SK-MEL-5 (cell line): Measurements from ENCODE around the gene MGMT. TPM values are rescaled to one million over a fixed set of nuclear protein-coding genes. Genes with fewer than 3 reads are reported as not detected.

ENCODE experiments used
- DNase-seq: peaks from one replicate; pipeline ENCODE4 v3.0.0-alpha.2; 2016; ENCODE audit warnings: low read depth, low spot score
- in situ Hi-C: cut with HindIII; loops from 2 replicates; pipeline ENCODE4 v1.10.0; 2016; ENCODE audit warnings: low sequenced_read_pairs, high pct_unique_total_duplicates, low pct_unique_long_range_greater_than_20kb
- total RNA-seq: library from RNA; depleted of rRNA; stranded (reverse); fragments of >200 nt; shearing (Covaris generic); gene quantifications from 2 replicates; pipeline ENCODE4 v1.2.3, GENCODE V29; 2014

Gene MGMT
- total RNA-seq, 1 experiment from 2014 or later, result 10.3 TPM

DNA sequence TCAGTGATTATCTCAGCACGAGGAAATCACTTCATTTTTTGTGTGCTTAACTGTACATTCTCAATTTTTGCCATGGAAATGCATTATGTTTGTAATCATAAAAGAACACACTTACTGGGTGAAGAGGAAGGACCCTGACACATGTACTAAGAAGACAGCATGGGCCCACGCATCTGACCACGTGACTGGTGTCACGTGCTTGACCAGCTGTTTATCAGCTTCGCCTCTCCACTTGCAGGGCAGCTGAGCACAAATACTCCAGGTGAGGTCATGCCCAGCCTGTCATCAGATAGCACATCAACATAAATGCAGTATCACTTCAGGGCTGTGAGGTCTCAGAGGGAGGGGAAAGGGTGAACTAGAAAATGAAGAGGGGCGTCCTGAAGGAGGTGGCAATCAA, 317.2 kb downstream of the MGMT start:
- in situ Hi-C loops, result no loop called here
- no peak for DNase-seq

GRCh38 chr10:129784891-129785290, 317.9 kb downstream of the MGMT start:
- in situ Hi-C loops, result no loop called here

DNA sequence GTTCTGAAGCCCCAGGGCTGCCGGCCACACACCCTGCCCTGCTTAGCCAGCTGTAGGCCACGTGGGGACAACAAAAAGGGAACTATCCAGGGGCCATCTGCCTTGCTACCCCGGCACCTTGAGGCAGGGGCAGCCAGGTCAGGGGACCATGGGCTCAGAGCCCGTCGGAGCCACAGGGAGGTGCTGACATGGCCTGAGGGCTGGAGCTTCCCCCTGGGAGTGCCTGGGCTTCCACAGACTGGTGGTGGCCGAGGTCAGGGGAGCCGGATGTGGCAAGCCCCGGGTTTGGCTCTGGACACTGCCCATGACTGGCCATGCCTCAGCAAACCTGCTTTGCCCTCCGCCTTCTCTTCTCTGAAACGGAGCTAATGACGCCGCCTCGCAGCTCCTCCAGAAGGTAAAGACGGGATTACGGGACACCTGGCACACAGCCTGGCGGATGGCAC, 318.5 kb downstream of the MGMT start:
- DNase-seq, result no peak
- in situ Hi-C loops, result no loop called here

More at GRCh38 chr10:129784891-129785290, 317.9 kb downstream of the MGMT start:
- DNase-seq, result no peak

- in situ Hi-C loops, result no loop called here
- no peak for DNase-seq
These were observed 319.2 kb downstream of the MGMT start for GRCh38 chr10:129786216-129786615.

- in situ Hi-C loops, result no loop called here
- DNase-seq, result no peak
These were observed 320.5 kb downstream of the MGMT start for GRCh38 chr10:129787557-129787956.

GRCh38 chr10:129788215-129788614, 321.2 kb downstream of the MGMT start:
- DNase-seq, result no peak
- in situ Hi-C loops, result no loop called here

DNA sequence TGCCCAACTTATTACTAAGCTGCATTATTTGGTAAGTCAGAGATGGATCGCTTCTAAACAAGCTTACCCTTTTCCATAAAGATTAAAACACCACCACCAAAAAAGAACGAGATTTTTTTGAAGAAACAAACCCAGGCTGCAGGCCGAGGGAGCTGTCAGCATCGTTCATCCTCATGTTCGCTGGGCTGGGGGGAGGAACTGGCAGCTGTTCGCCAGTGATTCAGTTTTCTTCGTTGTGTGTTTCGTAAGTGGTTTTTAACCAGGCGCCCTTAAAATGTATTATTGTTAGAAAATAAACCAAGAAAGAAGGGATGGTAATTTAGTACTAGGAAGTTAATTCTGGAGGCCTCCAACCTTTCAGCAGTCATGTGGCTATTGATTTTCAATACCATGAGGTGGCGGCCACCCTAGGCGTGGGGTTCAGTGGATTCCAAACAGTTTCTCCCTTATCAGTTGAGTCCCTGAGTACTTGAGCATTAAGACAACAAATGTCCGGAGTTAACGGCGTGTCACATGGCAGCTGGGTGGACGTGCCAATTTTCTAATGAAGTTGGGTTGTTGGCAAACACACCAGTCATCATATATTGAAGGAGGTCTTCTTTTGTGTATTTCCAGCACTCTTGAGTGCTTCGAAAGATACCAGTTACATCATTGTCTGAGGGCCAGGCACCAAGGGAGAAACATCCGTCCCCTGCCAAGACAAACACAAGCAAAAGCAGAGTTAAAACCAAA, 323.8 kb downstream of the MGMT start:
- in situ Hi-C loops, result no loop called here
- DNase-seq, result no peak

DNA sequence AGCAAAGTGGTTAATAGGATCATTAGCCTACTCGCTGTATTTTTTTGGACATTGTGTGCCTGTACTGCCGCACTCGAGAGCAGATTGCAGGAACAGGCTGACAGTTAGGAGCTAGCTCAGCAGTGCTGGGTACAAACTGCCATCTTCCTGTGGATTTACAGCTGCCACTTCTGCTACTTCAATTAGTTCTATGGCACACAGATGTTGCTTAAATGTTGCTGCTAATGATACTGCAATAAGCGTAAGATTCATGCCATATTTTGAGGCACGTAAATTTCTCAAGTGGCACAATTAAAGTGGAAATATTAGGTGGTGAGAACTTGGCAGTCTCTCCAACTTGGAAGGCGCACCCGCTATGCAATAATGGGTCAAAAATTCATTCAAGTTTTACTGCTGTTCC, 325.1 kb downstream of the MGMT start:
- DNase-seq, result no peak
- in situ Hi-C loops, result no loop called here

DNA sequence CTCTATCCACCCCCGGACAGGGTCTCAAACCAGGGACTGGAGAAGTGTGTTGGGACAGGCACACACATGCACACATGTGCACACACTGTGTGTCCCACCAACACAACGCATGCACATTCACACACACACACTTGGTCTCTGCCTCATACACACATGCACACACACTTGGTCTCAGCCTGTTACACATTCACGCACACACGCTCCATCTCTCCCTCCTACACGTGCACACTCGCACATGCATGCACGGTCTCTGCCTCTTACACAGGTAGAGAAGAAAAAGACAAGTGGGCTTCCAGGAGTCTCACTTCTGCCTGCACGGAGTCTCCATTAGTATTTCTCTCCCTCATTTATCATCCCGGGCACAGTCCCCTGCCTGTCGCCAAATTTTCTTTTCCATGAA, 325.8 kb downstream of the MGMT start:
- in situ Hi-C loops, result no loop called here
- DNase-seq, result no peak

- in situ Hi-C loops, result no loop called here
- DNase-seq, result no peak
These were observed 326.4 kb downstream of the MGMT start for GRCh38 chr10:129793479-129793878.

GRCh38 chr10:129793996-129794395, 327.0 kb downstream of the MGMT start:
- DNase-seq, result no peak
- in situ Hi-C loops, result no loop called here

DNA sequence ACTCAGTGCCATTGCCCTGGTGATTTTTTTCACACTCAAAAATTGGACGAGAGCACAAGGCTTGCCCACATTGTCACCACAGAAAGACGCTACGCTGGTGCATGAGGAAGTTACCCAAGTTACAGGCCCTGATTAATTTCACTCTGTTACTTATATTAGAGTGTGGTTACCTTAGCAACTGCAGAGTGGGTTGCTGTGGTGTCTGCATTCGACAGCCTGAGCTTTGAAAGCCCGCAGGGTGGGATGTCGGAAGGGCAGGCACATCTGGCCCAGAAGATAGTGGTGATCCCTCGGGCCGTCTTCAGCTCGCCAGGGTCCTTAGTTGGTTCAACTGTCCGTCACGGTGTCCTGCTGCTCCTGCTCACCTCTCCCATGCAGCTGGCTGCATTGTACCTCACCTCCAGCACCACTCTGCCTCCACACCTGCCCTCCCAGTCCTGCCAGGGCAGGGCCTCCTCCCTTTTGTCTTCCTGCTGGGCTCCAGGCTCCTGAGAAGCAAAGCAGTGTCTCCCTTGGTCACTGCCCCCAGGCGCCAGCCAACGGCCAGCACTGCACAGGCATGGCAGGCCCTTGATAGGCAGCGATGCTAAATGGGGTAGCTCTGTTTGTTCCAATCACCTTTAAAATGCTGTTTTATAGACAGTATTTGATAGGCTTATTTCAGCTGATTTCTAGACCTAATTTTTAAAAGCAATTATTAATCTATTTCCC, 329.8 kb downstream of the MGMT start:
- DNase-seq, result no peak
- in situ Hi-C loops, result no loop called here

DNA sequence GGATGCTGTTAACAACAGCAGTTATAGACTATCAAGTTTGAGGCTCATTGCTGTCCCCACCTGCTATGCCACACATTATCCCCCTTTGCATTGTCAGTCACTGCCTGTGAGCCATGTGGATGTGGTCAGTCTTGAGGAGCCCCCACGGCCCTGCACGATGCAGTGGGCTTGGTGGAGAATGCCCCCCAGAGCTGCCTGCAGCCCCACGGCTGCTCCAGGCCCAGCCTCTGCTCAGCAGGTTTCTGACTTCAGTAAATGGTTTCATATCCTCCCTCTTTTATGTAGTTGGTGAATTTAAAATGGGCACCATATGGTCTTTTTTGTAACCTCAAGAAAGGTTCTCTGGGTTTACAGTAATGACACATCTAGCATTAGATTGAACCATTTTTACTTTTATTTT, 332.9 kb downstream of the MGMT start:
- no peak for DNase-seq
- in situ Hi-C loops, result no loop called here

DNA sequence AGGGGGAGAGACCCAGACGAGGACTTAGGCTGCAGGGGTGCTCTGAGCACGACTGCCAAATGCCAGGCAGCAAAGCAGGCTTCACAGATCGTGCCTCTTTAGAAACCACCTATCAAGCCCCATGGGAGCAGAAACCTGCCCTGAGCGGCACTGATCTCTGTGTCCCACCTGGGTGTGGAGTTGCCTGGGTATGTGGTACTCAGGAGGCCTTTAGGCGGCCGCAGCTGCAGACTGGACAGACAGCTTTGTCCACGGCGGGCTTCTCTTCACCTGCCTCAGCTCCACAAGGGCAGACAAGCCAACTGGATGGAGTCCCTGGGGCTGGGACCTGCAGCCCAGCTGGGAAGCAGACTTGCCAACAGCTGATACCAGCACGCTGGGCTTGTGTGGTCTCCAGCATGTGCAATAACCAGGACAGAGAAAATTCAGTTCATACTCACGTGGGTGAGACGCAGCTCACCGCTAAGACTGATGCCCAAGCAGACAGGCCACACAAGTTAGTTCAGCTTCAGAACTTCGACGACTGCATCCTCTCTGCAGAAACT, 333.8 kb downstream of the MGMT start:
- in situ Hi-C loops, result no loop called here
- no peak for DNase-seq

GRCh38 chr10:129807211-129807610, 340.2 kb downstream of the MGMT start:
- no peak for DNase-seq
- in situ Hi-C loops, result no loop called here

DNA sequence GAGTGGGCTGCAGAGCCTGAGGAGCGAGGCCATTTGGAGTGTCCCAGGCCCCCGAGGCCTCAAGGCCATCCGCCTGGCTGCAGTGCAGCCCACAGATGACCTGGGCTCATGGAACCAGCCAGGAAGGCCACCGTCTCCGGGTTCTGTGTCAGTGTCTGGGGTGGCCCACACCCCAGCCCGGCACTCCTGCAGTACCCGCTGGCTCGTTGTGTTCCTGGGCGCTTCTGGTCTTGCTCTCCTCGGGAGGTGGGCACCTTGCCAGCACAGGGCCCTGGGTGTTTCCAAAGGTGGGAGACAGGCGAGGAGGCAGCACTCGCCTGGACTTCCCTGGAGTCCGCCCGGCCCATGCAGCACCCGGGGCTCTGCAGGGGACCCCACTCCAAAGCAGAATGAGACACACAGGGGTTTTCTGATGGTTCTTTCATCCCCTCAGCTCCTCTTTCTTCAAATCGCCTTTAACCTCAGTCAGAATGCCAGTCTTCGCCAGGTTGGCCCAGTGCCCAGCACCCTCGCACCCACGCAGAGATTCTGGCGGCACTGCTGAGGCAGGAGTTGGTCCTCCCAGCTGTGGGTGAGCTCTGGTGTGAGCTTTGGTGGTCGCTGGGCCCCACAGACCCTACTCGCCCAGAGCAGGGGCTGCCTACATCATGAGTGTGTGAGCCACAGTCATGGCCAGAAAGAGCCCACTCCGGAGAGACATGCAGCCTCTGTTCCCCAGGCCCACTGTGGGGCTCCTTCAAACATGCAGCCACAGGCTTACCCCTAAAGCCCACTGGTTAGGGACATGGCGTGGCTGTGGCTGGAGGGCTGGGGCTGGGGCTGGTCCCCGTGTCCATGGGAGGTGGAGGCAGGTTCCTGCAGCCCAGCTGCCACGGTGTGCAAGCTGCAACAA, 341.3 kb downstream of the MGMT start:
- in situ Hi-C loops, result no loop called here
- no peak for DNase-seq

- no peak for DNase-seq
- in situ Hi-C loops, result no loop called here
These were observed 342.4 kb downstream of the MGMT start for GRCh38 chr10:129809431-129809830.

DNA sequence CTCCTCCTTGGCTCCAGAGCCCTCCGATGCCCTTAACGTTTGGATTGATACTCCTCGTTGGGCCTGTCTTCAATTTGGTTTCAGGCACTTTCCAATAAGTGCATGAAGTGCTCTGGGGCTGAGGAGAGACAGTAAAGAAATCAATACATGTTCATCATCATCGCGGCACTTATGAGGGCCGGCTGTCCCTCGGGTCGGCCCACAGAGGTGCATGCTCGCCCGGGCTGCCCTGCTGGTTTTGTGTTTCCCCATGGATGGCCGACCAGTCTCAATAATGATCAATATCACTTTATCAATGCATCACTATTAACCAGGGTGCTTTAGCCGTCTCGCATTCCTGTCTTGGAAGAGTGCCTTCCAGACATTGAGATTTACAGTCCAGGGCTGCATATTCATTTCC, 342.8 kb downstream of the MGMT start:
- in situ Hi-C loops, result no loop called here

More for the DNA sequence above, 342.8 kb downstream of the MGMT start:
- no peak for DNase-seq
